ENCODE results near the gene HS6ST2.

HS6ST2 gene

GRCh38 chrX:132728296-132728695 lies 230.1 kb downstream of the HS6ST2 start:
- TF ChIP-seq CTCF (IDR thresholded peaks at IDR 0.05; ENCODE audit: low read length) (no peak), EZH2 (IDR thresholded peaks at IDR 0.05; ENCODE audit: borderline replicate concordance, low read length) (no peak)
- no peaks in the 10 kb centered on the region for H3K9me3 ChIP-seq (ENCODE audit: low read length)

GRCh38 chrX:132718431-132718958 lies 239.9 kb downstream of the HS6ST2 start:
- no peak overlapping the region for H2AFZ ChIP-seq (ENCODE audit: low read length)
- no peak overlapping the region for H3K4me3 ChIP-seq (ENCODE audit: low read depth, low read length, poor library complexity, severe bottlenecking)
- no peaks in the 10 kb centered on the region for H3F3A ChIP-seq (ENCODE audit: insufficient read depth, low read length)
- H3K36me3 ChIP-seq (ENCODE audit: insufficient read depth, low read length) = no peaks in the 10 kb centered on the region
- H3K4me1 ChIP-seq (ENCODE audit: insufficient read depth, low read length, severe bottlenecking) = no peaks in the 10 kb centered on the region
- no peak overlapping the region for H3K27ac ChIP-seq (ENCODE audit: low read depth, low read length, poor library complexity, severe bottlenecking)
- H3K79me2 ChIP-seq (ENCODE audit: insufficient read depth, low read length) = no peaks in the 10 kb centered on the region
- TF ChIP-seq EZH2 (IDR thresholded peaks at IDR 0.05; ENCODE audit: borderline replicate concordance, low read length) (no peak), CTCF (IDR thresholded peaks at IDR 0.05; ENCODE audit: low read length) (no peak)
- no peaks in the 10 kb centered on the region for H3K27me3 ChIP-seq (ENCODE audit: insufficient read depth, low read length)
- H3K9ac ChIP-seq (ENCODE audit: low read length) = no peak overlapping the region
- H3K4me2 ChIP-seq (ENCODE audit: low read length) = no peak overlapping the region
- no peaks in the 10 kb centered on the region for H4K20me1 ChIP-seq (ENCODE audit: insufficient read depth, low read length)
- no peaks in the 10 kb centered on the region for H3K9me3 ChIP-seq (ENCODE audit: low read length)
- no peaks in the 10 kb centered on the region for H3K9me2 ChIP-seq (ENCODE audit: low read depth, low read length)

More at GRCh38 chrX:132728296-132728695, 230.1 kb downstream of the HS6ST2 start:
- Histone ChIP-seq H3K27ac (ENCODE audit: low read depth, low read length, poor library complexity, severe bottlenecking) (no peak overlapping the region), H2AFZ (ENCODE audit: low read length) (no peak overlapping the region), H3K79me2 (ENCODE audit: insufficient read depth, low read length) (no peaks in the 10 kb centered on the region), H3K4me1 (ENCODE audit: insufficient read depth, low read length, severe bottlenecking) (no peaks in the 10 kb centered on the region), H3K36me3 (ENCODE audit: insufficient read depth, low read length) (no peaks in the 10 kb centered on the region), H3K4me3 (ENCODE audit: low read depth, low read length, poor library complexity, severe bottlenecking) (no peak overlapping the region), H3K9me2 (ENCODE audit: low read depth, low read length) (no peaks in the 10 kb centered on the region), H3K27me3 (ENCODE audit: insufficient read depth, low read length) (no peaks in the 10 kb centered on the region), H3K4me2 (ENCODE audit: low read length) (no peak overlapping the region), H3F3A (ENCODE audit: insufficient read depth, low read length) (no peaks in the 10 kb centered on the region), H4K20me1 (ENCODE audit: insufficient read depth, low read length) (no peaks in the 10 kb centered on the region), H3K9ac (ENCODE audit: low read length) (no peak overlapping the region)

GRCh38 chrX:132716006-132716405 lies 242.4 kb downstream of the HS6ST2 start:
- H3K9me2 ChIP-seq (ENCODE audit: low read depth, low read length) = no peaks in the 10 kb centered on the region
- H3K4me3 ChIP-seq (ENCODE audit: low read depth, low read length, poor library complexity, severe bottlenecking) = no peak overlapping the region
- no peaks in the 10 kb centered on the region for H3K9me3 ChIP-seq (ENCODE audit: low read length)
- H3K4me2 ChIP-seq (ENCODE audit: low read length) = no peak overlapping the region
- no peak overlapping the region for H3K27ac ChIP-seq (ENCODE audit: low read depth, low read length, poor library complexity, severe bottlenecking)
- no peaks in the 10 kb centered on the region for H3K27me3 ChIP-seq (ENCODE audit: insufficient read depth, low read length)
- no peak overlapping the region for H2AFZ ChIP-seq (ENCODE audit: low read length)
- H3K4me1 ChIP-seq (ENCODE audit: insufficient read depth, low read length, severe bottlenecking) = no peaks in the 10 kb centered on the region
- no peaks in the 10 kb centered on the region for H4K20me1 ChIP-seq (ENCODE audit: insufficient read depth, low read length)
- no peaks in the 10 kb centered on the region for H3K36me3 ChIP-seq (ENCODE audit: insufficient read depth, low read length)
- no peaks in the 10 kb centered on the region for H3F3A ChIP-seq (ENCODE audit: insufficient read depth, low read length)
- H3K9ac ChIP-seq (ENCODE audit: low read length) = no peak overlapping the region
- no peaks in the 10 kb centered on the region for H3K79me2 ChIP-seq (ENCODE audit: insufficient read depth, low read length)
- TF ChIP-seq EZH2 (IDR thresholded peaks at IDR 0.05; ENCODE audit: borderline replicate concordance, low read length) (no peak), CTCF (IDR thresholded peaks at IDR 0.05; ENCODE audit: low read length) (peak; percentile 34; the same call in 1 of the 2 replicates)
